ENCODE results near the gene CD99L2.

The CD99L2 gene

GRCh38 chrX:150774798-150775568 lies 123.5 kb downstream of the CD99L2 start:
- Histone ChIP-seq H3K4me3 (ENCODE audit: low read length in 2 of 2) (no peak overlapping the region), H3K27me3 (ENCODE audit: control insufficient read depth in 2 of 2, insufficient read depth in 2 of 2, low read length in 2 of 2) (no peaks in the 10 kb centered on the region), H3K4me1 (ENCODE audit: control insufficient read depth in 2 of 2, insufficient read depth in 2 of 2, low read length in 2 of 2) (no peaks in the 10 kb centered on the region), H3K9ac (ENCODE audit: low read depth in 1 of 2, low read length in 2 of 2) (no peak overlapping the region), H3K36me3 (ENCODE audit: control insufficient read depth in 2 of 2, insufficient read depth in 2 of 2, low read length in 2 of 2) (peaks cover 0 to 2% of the 10 kb centered on the region in 2 donors), H3K9me3 (ENCODE audit: control insufficient read depth in 2 of 2, low read length in 2 of 2) (no peaks in the 10 kb centered on the region), H3K27ac (ENCODE audit: low read depth in 2 of 2, low read length in 2 of 2) (no peak overlapping the region)

GRCh38 chrX:150773634-150774033 lies 124.8 kb downstream of the CD99L2 start:
- H3K27ac ChIP-seq (ENCODE audit: low read depth in 2 of 2, low read length in 2 of 2): no peak overlapping the region
- peaks cover 0 to 2% of the 10 kb centered on the region in 2 donors for H3K36me3 ChIP-seq (ENCODE audit: control insufficient read depth in 2 of 2, insufficient read depth in 2 of 2, low read length in 2 of 2)
- H3K27me3 ChIP-seq (ENCODE audit: control insufficient read depth in 2 of 2, insufficient read depth in 2 of 2, low read length in 2 of 2): no peaks in the 10 kb centered on the region
- no peaks in the 10 kb centered on the region for H3K4me1 ChIP-seq (ENCODE audit: control insufficient read depth in 2 of 2, insufficient read depth in 2 of 2, low read length in 2 of 2)
- H3K4me3 ChIP-seq (ENCODE audit: low read length in 2 of 2): no peak overlapping the region
- no peak overlapping the region for H3K9ac ChIP-seq (ENCODE audit: low read depth in 1 of 2, low read length in 2 of 2)
- no peaks in the 10 kb centered on the region for H3K9me3 ChIP-seq (ENCODE audit: control insufficient read depth in 2 of 2, low read length in 2 of 2)

DNA sequence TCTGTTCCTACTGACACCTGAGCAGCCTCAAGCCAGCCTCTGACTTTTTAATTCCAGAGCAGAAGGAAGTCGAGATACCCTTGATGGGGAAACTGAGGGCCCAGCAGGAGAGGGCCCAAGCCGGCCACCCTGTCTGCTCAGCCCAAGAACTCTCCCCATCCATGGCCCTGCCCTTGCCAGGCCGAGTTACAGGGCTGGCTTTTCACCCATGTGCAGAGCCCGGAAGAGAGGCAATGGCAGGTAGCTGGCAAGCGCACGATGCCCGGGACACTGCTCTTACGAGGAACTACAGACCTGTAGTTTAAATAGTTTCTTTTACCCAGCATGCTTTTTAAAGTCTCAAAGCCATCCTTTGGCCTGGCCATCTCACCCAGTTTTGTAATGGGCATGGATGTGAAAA lies 125.4 kb downstream of the CD99L2 start:
- Histone ChIP-seq H3K36me3 (ENCODE audit: control insufficient read depth in 2 of 2, insufficient read depth in 2 of 2, low read length in 2 of 2) (peaks cover 0 to 2% of the 10 kb centered on the region in 2 donors), H3K9ac (ENCODE audit: low read depth in 1 of 2, low read length in 2 of 2) (no peak overlapping the region), H3K27me3 (ENCODE audit: control insufficient read depth in 2 of 2, insufficient read depth in 2 of 2, low read length in 2 of 2) (no peaks in the 10 kb centered on the region), H3K27ac (ENCODE audit: low read depth in 2 of 2, low read length in 2 of 2) (no peak overlapping the region), H3K9me3 (ENCODE audit: control insufficient read depth in 2 of 2, low read length in 2 of 2) (no peaks in the 10 kb centered on the region), H3K4me3 (ENCODE audit: low read length in 2 of 2) (no peak overlapping the region), H3K4me1 (ENCODE audit: control insufficient read depth in 2 of 2, insufficient read depth in 2 of 2, low read length in 2 of 2) (no peaks in the 10 kb centered on the region)

DNA sequence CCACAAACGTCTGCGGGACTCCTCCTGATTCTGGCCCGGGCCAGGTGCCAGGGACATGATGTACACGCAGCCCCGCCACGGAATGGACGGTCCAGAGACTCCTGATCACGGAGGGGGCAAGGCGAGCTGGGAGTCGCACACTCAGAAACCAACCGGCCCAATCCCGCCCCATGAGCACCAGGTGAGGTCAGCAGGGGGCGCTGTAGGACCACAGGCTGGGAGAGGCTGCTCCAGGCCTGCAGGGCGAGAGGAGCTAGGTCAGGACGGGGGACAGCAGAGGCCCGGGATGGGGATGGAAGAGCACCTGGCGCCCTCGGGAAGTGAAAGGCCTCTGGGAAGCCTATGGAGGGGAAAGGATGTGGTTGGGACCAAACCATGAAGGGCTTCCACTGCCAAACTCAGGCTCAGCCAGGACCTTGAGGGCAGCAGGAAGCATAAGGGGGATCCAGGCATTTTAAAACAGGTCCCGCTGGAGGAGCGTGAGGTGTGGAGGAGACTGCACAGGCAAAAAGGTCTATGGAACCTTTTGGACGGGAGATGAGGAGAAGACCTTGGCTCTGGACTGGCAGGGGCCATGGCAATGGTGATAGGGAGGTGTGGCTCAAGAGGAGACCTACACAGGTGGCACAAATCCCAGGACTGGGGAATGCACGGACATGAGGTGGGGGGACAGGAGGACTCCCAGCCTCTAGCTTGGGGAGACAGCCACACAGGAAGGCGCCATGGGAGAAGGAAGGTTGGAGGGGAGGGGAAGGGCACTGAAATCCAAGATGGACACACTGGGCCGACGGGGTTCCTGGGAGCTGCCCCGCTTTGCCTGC lies 126.1 kb downstream of the CD99L2 start:
- Histone ChIP-seq H3K27ac (ENCODE audit: low read depth in 2 of 2, low read length in 2 of 2) (no peak overlapping the region), H3K4me3 (ENCODE audit: low read length in 2 of 2) (no peak overlapping the region), H3K36me3 (ENCODE audit: control insufficient read depth in 2 of 2, insufficient read depth in 2 of 2, low read length in 2 of 2) (peaks cover 0 to 2% of the 10 kb centered on the region in 2 donors), H3K4me1 (ENCODE audit: control insufficient read depth in 2 of 2, insufficient read depth in 2 of 2, low read length in 2 of 2) (no peaks in the 10 kb centered on the region), H3K27me3 (ENCODE audit: control insufficient read depth in 2 of 2, insufficient read depth in 2 of 2, low read length in 2 of 2) (no peaks in the 10 kb centered on the region), H3K9ac (ENCODE audit: low read depth in 1 of 2, low read length in 2 of 2) (no peak overlapping the region), H3K9me3 (ENCODE audit: control insufficient read depth in 2 of 2, low read length in 2 of 2) (no peaks in the 10 kb centered on the region)

GRCh38 chrX:150771116-150771515 lies 127.4 kb downstream of the CD99L2 start:
- H3K9me3 ChIP-seq (ENCODE audit: control insufficient read depth in 2 of 2, low read length in 2 of 2): no peaks in the 10 kb centered on the region
- H3K36me3 ChIP-seq (ENCODE audit: control insufficient read depth in 2 of 2, insufficient read depth in 2 of 2, low read length in 2 of 2): no peaks in the 10 kb centered on the region
- H3K9ac ChIP-seq (ENCODE audit: low read depth in 1 of 2, low read length in 2 of 2): no peak overlapping the region
- H3K4me3 ChIP-seq (ENCODE audit: low read length in 2 of 2): no peak overlapping the region
- H3K27ac ChIP-seq (ENCODE audit: low read depth in 2 of 2, low read length in 2 of 2): no peak overlapping the region
- H3K27me3 ChIP-seq (ENCODE audit: control insufficient read depth in 2 of 2, insufficient read depth in 2 of 2, low read length in 2 of 2): no peaks in the 10 kb centered on the region
- no peaks in the 10 kb centered on the region for H3K4me1 ChIP-seq (ENCODE audit: control insufficient read depth in 2 of 2, insufficient read depth in 2 of 2, low read length in 2 of 2)

- no peak overlapping the region for H3K9ac ChIP-seq (ENCODE audit: low read depth in 1 of 2, low read length in 2 of 2)
- H3K27me3 ChIP-seq (ENCODE audit: control insufficient read depth in 2 of 2, insufficient read depth in 2 of 2, low read length in 2 of 2): no peaks in the 10 kb centered on the region
- no peak overlapping the region for H3K4me3 ChIP-seq (ENCODE audit: low read length in 2 of 2)
- no peaks in the 10 kb centered on the region for H3K4me1 ChIP-seq (ENCODE audit: control insufficient read depth in 2 of 2, insufficient read depth in 2 of 2, low read length in 2 of 2)
- H3K27ac ChIP-seq (ENCODE audit: low read depth in 2 of 2, low read length in 2 of 2): no peak overlapping the region
- H3K9me3 ChIP-seq (ENCODE audit: control insufficient read depth in 2 of 2, low read length in 2 of 2): no peaks in the 10 kb centered on the region
- no peaks in the 10 kb centered on the region for H3K36me3 ChIP-seq (ENCODE audit: control insufficient read depth in 2 of 2, insufficient read depth in 2 of 2, low read length in 2 of 2)
These were observed 127.8 kb downstream of the CD99L2 start for GRCh38 chrX:150770623-150771022.

DNA sequence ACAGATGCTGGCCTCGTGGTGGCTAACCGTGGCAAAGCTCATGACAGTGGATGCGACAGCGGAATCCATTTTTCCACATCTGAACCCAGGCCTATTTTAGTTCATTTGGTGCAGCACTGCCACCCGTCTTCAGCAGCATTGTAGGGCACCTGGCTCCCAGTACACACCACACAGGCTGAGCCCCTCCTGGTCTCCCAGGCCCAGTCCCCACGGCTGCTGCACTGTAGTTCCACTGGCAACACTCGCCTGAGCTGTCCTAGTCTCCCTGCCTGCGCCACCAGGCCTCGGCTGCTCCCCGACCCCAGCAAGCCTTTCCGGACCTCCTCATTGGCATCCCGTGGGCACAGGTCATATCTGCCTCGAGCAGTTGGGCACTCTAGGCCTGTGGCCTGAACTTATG lies 129.1 kb downstream of the CD99L2 start:
- no peaks in the 10 kb centered on the region for H3K27me3 ChIP-seq (ENCODE audit: control insufficient read depth in 2 of 2, insufficient read depth in 2 of 2, low read length in 2 of 2)
- no peaks in the 10 kb centered on the region for H3K36me3 ChIP-seq (ENCODE audit: control insufficient read depth in 2 of 2, insufficient read depth in 2 of 2, low read length in 2 of 2)
- H3K4me1 ChIP-seq (ENCODE audit: control insufficient read depth in 2 of 2, insufficient read depth in 2 of 2, low read length in 2 of 2): no peaks in the 10 kb centered on the region
- no peak overlapping the region for H3K4me3 ChIP-seq (ENCODE audit: low read length in 2 of 2)
- H3K9ac ChIP-seq (ENCODE audit: low read depth in 1 of 2, low read length in 2 of 2): no peak overlapping the region
- H3K27ac ChIP-seq (ENCODE audit: low read depth in 2 of 2, low read length in 2 of 2): no peak overlapping the region
- H3K9me3 ChIP-seq (ENCODE audit: control insufficient read depth in 2 of 2, low read length in 2 of 2): no peaks in the 10 kb centered on the region

DNA sequence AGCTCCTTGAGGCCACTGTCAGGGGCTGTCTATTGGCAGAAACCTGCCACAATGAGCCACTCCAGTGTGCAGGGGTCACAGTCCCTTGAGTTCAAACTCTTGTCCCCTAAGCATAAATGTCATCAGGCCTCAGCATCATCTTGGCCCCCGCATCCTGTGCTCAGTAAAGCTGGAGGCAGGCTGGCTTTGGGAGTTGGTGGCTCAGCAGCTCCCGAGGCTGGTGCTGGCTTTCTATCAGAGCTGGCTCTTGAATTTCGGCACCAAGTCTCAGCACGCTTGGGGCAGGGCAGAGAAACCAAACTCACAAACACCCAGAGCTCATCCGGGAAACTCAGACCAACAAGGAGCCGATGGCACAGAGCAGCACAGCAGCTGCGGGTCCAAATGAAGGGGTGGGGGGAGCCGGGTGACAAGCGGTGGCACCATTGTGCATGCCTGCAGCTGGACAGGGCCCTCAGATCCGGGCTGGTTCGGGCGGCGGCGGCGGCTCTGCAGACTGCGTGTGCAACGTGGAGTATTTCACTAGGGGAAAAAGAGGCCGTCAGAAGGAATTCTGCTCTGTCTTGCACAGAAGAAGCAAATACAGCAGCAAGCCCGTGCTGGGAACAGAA lies 129.8 kb downstream of the CD99L2 start:
- no peak overlapping the region for H3K4me3 ChIP-seq (ENCODE audit: low read length in 2 of 2)
- no peak overlapping the region for H3K9ac ChIP-seq (ENCODE audit: low read depth in 1 of 2, low read length in 2 of 2)
- no peaks in the 10 kb centered on the region for H3K27me3 ChIP-seq (ENCODE audit: control insufficient read depth in 2 of 2, insufficient read depth in 2 of 2, low read length in 2 of 2)
- H3K36me3 ChIP-seq (ENCODE audit: control insufficient read depth in 2 of 2, insufficient read depth in 2 of 2, low read length in 2 of 2): no peaks in the 10 kb centered on the region
- no peaks in the 10 kb centered on the region for H3K4me1 ChIP-seq (ENCODE audit: control insufficient read depth in 2 of 2, insufficient read depth in 2 of 2, low read length in 2 of 2)
- no peaks in the 10 kb centered on the region for H3K9me3 ChIP-seq (ENCODE audit: control insufficient read depth in 2 of 2, low read length in 2 of 2)
- H3K27ac ChIP-seq (ENCODE audit: low read depth in 2 of 2, low read length in 2 of 2): no peak overlapping the region

DNA sequence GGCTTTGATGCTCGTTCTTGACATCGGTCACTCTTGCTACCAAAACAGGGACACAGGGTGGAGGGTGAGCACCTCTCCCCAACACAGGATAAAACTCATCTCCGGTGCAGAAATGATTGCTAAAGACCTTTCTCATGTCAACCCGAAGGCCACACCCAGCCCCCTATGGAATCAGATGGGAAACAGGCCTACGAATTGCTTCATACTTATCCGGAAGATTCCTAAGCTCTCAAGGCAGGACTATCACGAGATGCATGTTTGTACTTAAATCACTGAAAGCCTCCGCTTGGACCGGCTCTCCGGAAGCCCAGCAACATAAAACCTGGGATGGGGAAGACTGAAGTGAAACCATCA lies 130.4 kb downstream of the CD99L2 start:
- no peaks in the 10 kb centered on the region for H3K4me1 ChIP-seq (ENCODE audit: control insufficient read depth in 2 of 2, insufficient read depth in 2 of 2, low read length in 2 of 2)

GRCh38 chrX:150767475-150768131 lies 130.9 kb downstream of the CD99L2 start:
- Histone ChIP-seq H3K9me3 (ENCODE audit: control insufficient read depth in 2 of 2, low read length in 2 of 2) (no peaks in the 10 kb centered on the region), H3K9ac (ENCODE audit: low read depth in 1 of 2, low read length in 2 of 2) (no peak overlapping the region), H3K4me1 (ENCODE audit: control insufficient read depth in 2 of 2, insufficient read depth in 2 of 2, low read length in 2 of 2) (no peaks in the 10 kb centered on the region), H3K27ac (ENCODE audit: low read depth in 2 of 2, low read length in 2 of 2) (no peak overlapping the region), H3K4me3 (ENCODE audit: low read length in 2 of 2) (no peak overlapping the region), H3K27me3 (ENCODE audit: control insufficient read depth in 2 of 2, insufficient read depth in 2 of 2, low read length in 2 of 2) (no peaks in the 10 kb centered on the region), H3K36me3 (ENCODE audit: control insufficient read depth in 2 of 2, insufficient read depth in 2 of 2, low read length in 2 of 2) (no peaks in the 10 kb centered on the region)

More for the DNA sequence above, 130.4 kb downstream of the CD99L2 start:
- H3K27me3 ChIP-seq (ENCODE audit: control insufficient read depth in 2 of 2, insufficient read depth in 2 of 2, low read length in 2 of 2): no peaks in the 10 kb centered on the region
- H3K36me3 ChIP-seq (ENCODE audit: control insufficient read depth in 2 of 2, insufficient read depth in 2 of 2, low read length in 2 of 2): no peaks in the 10 kb centered on the region
- H3K4me3 ChIP-seq (ENCODE audit: low read length in 2 of 2): no peak overlapping the region
- no peaks in the 10 kb centered on the region for H3K9me3 ChIP-seq (ENCODE audit: control insufficient read depth in 2 of 2, low read length in 2 of 2)
- no peak overlapping the region for H3K9ac ChIP-seq (ENCODE audit: low read depth in 1 of 2, low read length in 2 of 2)
- H3K27ac ChIP-seq (ENCODE audit: low read depth in 2 of 2, low read length in 2 of 2): no peak overlapping the region
